HepG2 (cell line): ENCODE data around the gene CPLANE2. TPM values are rescaled to one million over a fixed set of nuclear protein-coding genes. Genes with fewer than 3 reads are reported as not detected.

Experiments
- AHR ChIP-seq: IDR thresholded peaks from 2 replicates; pipeline ENCODE4 v1.6.1; 2018; ENCODE audit warnings: missing genetic modification reagents, missing compliant biosample characterization
- ELK4 ChIP-seq: sonication (generic); formaldehyde crosslinking; IDR thresholded peaks from 2 replicates; pipeline ENCODE4 v1.9.0; 2021; ENCODE audit warnings: missing genetic modification reagents, borderline replicate concordance
- NRL ChIP-seq: sonication (generic); formaldehyde crosslinking; IDR thresholded peaks from 2 replicates; pipeline ENCODE4 v1.5.0; 2020; ENCODE audit warnings: missing genetic modification reagents, mild to moderate bottlenecking, moderate library complexity, borderline replicate concordance
- SIN3A ChIP-seq: IDR thresholded peaks from 2 replicates; pipeline ENCODE4 v1.6.1; 2011; ENCODE audit warnings: low read depth, mild to moderate bottlenecking, control low read depth, low read length, borderline replicate concordance
- SNAI1 ChIP-seq: sonication (generic); formaldehyde crosslinking; IDR thresholded peaks from 2 replicates; pipeline ENCODE4 v1.5.0; 2020; ENCODE audit warnings: mild to moderate bottlenecking, missing genetic modification reagents, borderline replicate concordance
- SNAPC5 ChIP-seq: sonication (generic); formaldehyde crosslinking; IDR thresholded peaks from 2 replicates; pipeline ENCODE4 v1.8.1; 2023; ENCODE audit warnings: mild to moderate bottlenecking, missing genetic modification reagents, borderline replicate concordance
- TP53 ChIP-seq: sonication (generic); formaldehyde crosslinking; conservative IDR thresholded peaks from 2 replicates; pipeline ENCODE4 v1.4.0; 2020; ENCODE audit warnings: missing genetic modification reagents
- U2AF2 ChIP-seq: fragments of 200-400 bp; formaldehyde crosslinking; IDR thresholded peaks from 2 replicates; pipeline ENCODE4 v1.6.1; 2017; ENCODE audit warnings: low read depth, mild to moderate bottlenecking, low read length
- ZFP36 ChIP-seq: fragments of 150-350 bp; IDR thresholded peaks from 2 replicates; pipeline ENCODE4 v1.6.1; 2018; ENCODE audit warnings: borderline replicate concordance, low read length, low read depth; ENCODE audit not compliant: partially characterized antibody
- ZNF205 ChIP-seq: IDR thresholded peaks from 2 replicates; pipeline ENCODE4 v1.6.1; 2018; ENCODE audit warnings: missing biosample characterization, missing genetic modification reagents
- ZNF337 ChIP-seq: sonication (generic); formaldehyde crosslinking; IDR thresholded peaks from 2 replicates; pipeline ENCODE4 v1.5.1; 2020; ENCODE audit warnings: missing genetic modification reagents, low read depth, mild to moderate bottlenecking, borderline replicate concordance
- ZNF382 ChIP-seq: sonication (generic); formaldehyde crosslinking; IDR thresholded peaks from 2 replicates; pipeline ENCODE4 v1.5.0; 2020; ENCODE audit warnings: missing genetic modification reagents, mild to moderate bottlenecking, borderline replicate concordance
- ZNF775 ChIP-seq: sonication (generic); formaldehyde crosslinking; IDR thresholded peaks from 2 replicates; pipeline ENCODE4 v1.4.0; 2020; ENCODE audit warnings: missing genetic modification reagents, mild to moderate bottlenecking, moderate library complexity, borderline replicate concordance
- polyA plus RNA-seq, 8 experiments: library from polyadenylated mRNA; depleted of rRNA in 3 of 8; stranded (reverse) in 7 of 8; unstranded in 1 of 8; fragments of >200 nt; fragmentation: Illumina TruSeq in 4 of 8; extraction: Trizol in 4 of 8; gene quantifications; 2 replicates each; pipeline versions ENCODE4 v1.2.1 to v1.2.3, GENCODE V29; 2011 to 2016; ENCODE audit warnings: low read depth in 4 of 8, missing spikeins in 1 of 8, mixed read lengths in 1 of 8; ENCODE audit not compliant: insufficient read depth in 1 of 8
- total RNA-seq, 5 experiments: library from RNA; depleted of rRNA; stranded (reverse); fragments of >200 nt; fragmentation: Illumina TruSeq; extraction: Trizol; gene quantifications; 2 replicates each; pipeline ENCODE4 v1.2.3, GENCODE V29; 2016; ENCODE audit warnings: low read depth in 1 of 5
- TF ChIP-seq, protein P1 (sequence below): sonication (generic); formaldehyde crosslinking; conservative IDR thresholded peaks from 2 replicates; pipeline ENCODE4 v1.5.0; 2020; ENCODE audit warnings: missing genetic modification reagents
- TF ChIP-seq, protein P2 (sequence below), 2 experiments: sonication (generic) in 1 of 2; formaldehyde crosslinking in 1 of 2; IDR thresholded peaks; 2 replicates each; pipeline versions ENCODE4 v1.4.0 to v1.6.1; 2016 to 2020; ENCODE audit warnings: borderline replicate concordance in 1 of 2, low read depth in 1 of 2, mild to moderate bottlenecking in 1 of 2, missing genetic modification reagents in 1 of 2
- TF ChIP-seq, protein P3 (sequence below): IDR thresholded peaks from 2 replicates; pipeline ENCODE4 v1.6.1; 2016
- TF ChIP-seq, protein P4 (sequence below): sonication (generic); formaldehyde crosslinking; IDR thresholded peaks from 2 replicates; pipeline ENCODE4 v1.4.0; 2020; ENCODE audit warnings: missing genetic modification reagents, borderline replicate concordance

Gene CPLANE2
- total and polyA plus RNA-seq, 2 of the 13 experiments (the other 11 are each of a cell fraction or from before 2014, with no cell fraction given): 0.29 to 1.6 TPM

DNA sequence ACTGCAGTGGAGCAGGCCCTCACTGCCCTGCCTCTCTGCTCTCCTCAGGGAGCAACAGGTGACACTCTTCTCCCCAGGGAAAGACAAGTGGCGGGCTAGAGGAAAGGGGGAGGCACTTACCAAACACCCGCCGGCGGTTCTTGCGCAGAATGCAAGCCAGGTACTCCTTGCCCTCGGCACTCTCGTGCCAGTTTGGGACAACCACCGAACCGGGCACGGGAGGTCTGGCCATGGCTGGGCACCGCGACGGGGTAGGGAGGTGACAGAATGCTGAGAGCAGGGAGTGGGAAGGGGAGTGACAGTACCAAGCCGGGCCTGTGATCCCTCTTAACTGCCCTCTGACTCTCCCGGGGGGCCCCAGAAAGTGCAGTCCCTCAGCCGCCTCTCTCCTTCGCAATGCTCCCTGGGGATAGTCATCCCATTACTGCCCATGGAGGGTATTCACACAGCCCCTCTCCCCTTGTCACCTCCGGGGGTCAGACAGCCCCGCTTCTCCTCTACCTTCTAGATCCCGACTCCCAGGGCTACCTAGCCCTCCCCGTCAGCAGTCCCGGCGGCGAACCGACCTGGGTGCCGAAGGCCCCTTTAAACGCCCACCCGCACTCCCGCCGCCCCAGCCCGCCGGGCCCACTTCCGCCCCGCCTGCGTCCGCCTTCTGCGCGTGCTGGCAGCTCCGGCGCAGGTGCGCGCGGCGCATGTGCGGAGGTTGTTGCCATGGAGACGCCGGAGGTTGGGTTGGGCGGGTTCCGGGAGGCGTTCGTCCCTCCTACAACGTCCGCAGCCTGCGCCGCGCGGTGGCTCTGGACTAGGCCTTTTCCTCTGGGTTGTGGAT is at the start of gene CPLANE2 (continued):
- TF ChIP-seq, protein P1, sequence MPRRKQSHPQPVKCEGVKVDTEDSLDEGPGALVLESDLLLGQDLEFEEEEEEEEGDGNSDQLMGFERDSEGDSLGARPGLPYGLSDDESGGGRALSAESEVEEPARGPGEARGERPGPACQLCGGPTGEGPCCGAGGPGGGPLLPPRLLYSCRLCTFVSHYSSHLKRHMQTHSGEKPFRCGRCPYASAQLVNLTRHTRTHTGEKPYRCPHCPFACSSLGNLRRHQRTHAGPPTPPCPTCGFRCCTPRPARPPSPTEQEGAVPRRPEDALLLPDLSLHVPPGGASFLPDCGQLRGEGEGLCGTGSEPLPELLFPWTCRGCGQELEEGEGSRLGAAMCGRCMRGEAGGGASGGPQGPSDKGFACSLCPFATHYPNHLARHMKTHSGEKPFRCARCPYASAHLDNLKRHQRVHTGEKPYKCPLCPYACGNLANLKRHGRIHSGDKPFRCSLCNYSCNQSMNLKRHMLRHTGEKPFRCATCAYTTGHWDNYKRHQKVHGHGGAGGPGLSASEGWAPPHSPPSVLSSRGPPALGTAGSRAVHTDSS (CRISPR knock-in tag): no peak
- TF ChIP-seq SNAPC5 (no peak), ELK4 (CRISPR knock-in tag) (no peak), SNAI1 (CRISPR knock-in tag) (no peak), U2AF2 (no peak), ZNF337 (no peak), AHR (0 out of 2 replicates have a peak, but pooled peaks have one; percentile 26), ZNF775 (CRISPR knock-in tag) (no peak), TP53 (CRISPR knock-in tag) (no peak), ZNF205 (CRISPR knock-in tag) (no peak), NRL (no peak), SIN3A (peak; percentile 74; the same call in 1 of the 2 replicates), ZFP36 (no peak), ZNF382 (CRISPR knock-in tag) (no peak)
- TF ChIP-seq, protein P2, sequence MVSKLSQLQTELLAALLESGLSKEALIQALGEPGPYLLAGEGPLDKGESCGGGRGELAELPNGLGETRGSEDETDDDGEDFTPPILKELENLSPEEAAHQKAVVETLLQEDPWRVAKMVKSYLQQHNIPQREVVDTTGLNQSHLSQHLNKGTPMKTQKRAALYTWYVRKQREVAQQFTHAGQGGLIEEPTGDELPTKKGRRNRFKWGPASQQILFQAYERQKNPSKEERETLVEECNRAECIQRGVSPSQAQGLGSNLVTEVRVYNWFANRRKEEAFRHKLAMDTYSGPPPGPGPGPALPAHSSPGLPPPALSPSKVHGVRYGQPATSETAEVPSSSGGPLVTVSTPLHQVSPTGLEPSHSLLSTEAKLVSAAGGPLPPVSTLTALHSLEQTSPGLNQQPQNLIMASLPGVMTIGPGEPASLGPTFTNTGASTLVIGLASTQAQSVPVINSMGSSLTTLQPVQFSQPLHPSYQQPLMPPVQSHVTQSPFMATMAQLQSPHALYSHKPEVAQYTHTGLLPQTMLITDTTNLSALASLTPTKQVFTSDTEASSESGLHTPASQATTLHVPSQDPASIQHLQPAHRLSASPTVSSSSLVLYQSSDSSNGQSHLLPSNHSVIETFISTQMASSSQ (IDR thresholded peaks at IDR 0.05; ENCODE audit: low read depth): no peak
- TF ChIP-seq, protein P2 (CRISPR knock-in tag; IDR thresholded peaks at IDR 0.05; ENCODE audit: borderline replicate concordance): no peak
- TF ChIP-seq, protein P3, sequence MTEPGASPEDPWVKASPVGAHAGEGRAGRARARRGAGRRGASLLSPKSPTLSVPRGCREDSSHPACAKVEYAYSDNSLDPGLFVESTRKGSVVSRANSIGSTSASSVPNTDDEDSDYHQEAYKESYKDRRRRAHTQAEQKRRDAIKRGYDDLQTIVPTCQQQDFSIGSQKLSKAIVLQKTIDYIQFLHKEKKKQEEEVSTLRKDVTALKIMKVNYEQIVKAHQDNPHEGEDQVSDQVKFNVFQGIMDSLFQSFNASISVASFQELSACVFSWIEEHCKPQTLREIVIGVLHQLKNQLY: no peak
- TF ChIP-seq, protein P4, sequence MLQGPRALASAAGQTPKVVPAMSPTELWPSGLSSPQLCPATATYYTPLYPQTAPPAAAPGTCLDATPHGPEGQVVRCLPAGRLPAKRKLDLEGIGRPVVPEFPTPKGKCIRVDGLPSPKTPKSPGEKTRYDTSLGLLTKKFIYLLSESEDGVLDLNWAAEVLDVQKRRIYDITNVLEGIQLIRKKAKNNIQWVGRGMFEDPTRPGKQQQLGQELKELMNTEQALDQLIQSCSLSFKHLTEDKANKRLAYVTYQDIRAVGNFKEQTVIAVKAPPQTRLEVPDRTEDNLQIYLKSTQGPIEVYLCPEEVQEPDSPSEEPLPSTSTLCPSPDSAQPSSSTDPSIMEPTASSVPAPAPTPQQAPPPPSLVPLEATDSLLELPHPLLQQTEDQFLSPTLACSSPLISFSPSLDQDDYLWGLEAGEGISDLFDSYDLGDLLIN: 0 out of 2 replicates have a peak, but pooled peaks have one; percentile 67
